ENCODE measurements around the gene GMEB2.

Gene GMEB2

GRCh38 chr20:63539441-63540370, 87.2 kb downstream of the GMEB2 start:
- no peaks in the 10 kb centered on the region for H3K9me3 Mint-ChIP-seq
- DNase-seq (ENCODE audit: low spot score in 2 of 2) (no peak), ATAC-seq (replicated peaks; ENCODE audit: extremely low read depth, poor library complexity, severe bottlenecking) (no peak)
- H3K36me3 Mint-ChIP-seq (ENCODE audit: insufficient read depth) = peaks cover 7% of the 10 kb centered on the region
- H3K4me1 Mint-ChIP-seq = no peaks in the 10 kb centered on the region
- no peaks in the 10 kb centered on the region for H3K27me3 Mint-ChIP-seq
- no peak overlapping the region for H3K4me3 Mint-ChIP-seq
- H3K27ac Mint-ChIP-seq (ENCODE audit: low read depth) = no peak overlapping the region

- no peak overlapping the region for H3K27ac Mint-ChIP-seq (ENCODE audit: low read depth)
- peaks cover 7% of the 10 kb centered on the region for H3K36me3 Mint-ChIP-seq (ENCODE audit: insufficient read depth)
- no peak overlapping the region for H3K4me3 Mint-ChIP-seq
- no peaks in the 10 kb centered on the region for H3K9me3 Mint-ChIP-seq
- no peaks in the 10 kb centered on the region for H3K27me3 Mint-ChIP-seq
- ATAC-seq (replicated peaks; ENCODE audit: extremely low read depth, poor library complexity, severe bottlenecking) (no peak), DNase-seq (ENCODE audit: low spot score in 2 of 2) (no peak)
- H3K4me1 Mint-ChIP-seq = no peaks in the 10 kb centered on the region
These were observed 87.8 kb downstream of the GMEB2 start for GRCh38 chr20:63539092-63539430.

DNA sequence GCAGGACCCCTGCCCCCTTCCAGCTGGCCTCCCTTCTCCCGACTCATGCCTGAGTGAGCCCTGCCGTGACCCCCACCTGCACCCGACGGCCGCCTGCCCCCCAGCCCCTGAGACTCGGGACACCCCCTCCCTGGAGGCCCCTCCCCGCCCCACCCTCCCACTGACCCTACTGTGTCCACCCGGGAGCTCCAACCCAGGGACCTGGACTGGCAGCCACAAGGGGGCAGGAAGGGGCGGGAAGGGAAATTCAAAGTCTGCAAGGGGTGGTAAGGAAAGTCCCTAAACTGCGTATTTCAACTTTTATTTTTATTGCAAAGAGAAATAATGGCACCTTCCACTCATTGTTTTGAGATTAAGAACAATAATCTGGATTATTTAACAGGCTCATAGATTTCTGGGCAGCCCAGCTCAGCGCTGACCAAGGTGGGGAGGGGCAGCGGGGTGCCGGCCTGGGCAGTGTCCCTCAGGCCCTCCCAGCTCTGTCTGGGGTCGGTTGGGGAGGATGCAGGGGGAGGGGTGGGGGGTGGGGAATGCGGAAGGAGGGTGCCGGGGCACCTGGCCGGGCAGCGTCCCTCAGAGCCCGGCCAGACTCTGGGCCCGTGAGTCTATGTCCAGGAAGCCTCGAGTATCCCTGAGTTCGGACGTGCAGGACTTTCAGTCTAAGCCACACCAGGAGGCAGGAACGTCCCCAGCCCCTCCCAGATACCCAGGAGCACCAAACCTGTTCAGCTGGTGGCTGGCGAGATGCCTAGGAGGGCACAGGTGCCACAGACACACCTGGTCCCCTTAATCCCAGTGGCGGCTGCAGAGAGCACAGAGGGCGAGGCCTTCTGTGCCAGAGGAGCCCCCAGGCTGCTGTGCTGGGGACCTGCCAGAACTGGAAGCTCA, 88.5 kb downstream of the GMEB2 start:
- peak in 1 of 2 donors; percentile 47 for DNase-seq (ENCODE audit: low spot score in 2 of 2)
- peaks cover 7% of the 10 kb centered on the region for H3K36me3 Mint-ChIP-seq (ENCODE audit: insufficient read depth)

More for the DNA sequence above, 88.5 kb downstream of the GMEB2 start:
- Mint-ChIP-seq H3K27ac (ENCODE audit: low read depth) (peak overlapping the region; percentile 73), H3K4me1 (no peaks in the 10 kb centered on the region), H3K9me3 (no peaks in the 10 kb centered on the region), H3K4me3 (peak overlapping the region; percentile 67), H3K27me3 (no peaks in the 10 kb centered on the region)
- peak; percentile 7 for ATAC-seq (replicated peaks; ENCODE audit: extremely low read depth, poor library complexity, severe bottlenecking)
